ENCODE measurements around the gene VMP1.

DNA sequence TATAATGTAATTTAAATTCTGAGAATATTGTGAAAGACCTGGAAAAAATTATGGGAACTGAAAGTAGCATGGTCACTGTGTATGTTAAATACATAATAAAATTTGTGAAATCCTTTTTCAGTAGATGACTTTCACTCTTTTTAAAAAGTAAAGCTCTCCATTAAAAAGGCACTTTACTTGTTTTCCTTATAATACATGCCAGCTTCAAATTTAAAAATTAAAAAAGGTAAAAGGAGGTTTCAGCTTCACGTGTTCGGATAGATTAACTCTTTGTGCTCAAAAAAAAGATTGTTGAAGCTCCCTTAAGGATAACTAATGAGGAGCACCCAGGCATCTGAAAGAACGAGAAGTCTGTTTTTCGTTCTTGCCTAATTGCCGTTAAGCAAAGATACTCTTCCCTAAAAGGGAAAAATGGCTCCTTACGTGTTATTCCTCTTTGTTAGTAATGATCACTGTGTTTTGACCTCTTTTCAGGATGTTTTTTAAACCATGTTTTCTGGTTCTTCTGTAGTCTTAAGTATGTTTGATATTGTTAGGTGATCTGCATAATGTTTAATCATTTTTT is 97.5 kb downstream of the VMP1 start:
- TF ChIP-seq, protein P1, sequence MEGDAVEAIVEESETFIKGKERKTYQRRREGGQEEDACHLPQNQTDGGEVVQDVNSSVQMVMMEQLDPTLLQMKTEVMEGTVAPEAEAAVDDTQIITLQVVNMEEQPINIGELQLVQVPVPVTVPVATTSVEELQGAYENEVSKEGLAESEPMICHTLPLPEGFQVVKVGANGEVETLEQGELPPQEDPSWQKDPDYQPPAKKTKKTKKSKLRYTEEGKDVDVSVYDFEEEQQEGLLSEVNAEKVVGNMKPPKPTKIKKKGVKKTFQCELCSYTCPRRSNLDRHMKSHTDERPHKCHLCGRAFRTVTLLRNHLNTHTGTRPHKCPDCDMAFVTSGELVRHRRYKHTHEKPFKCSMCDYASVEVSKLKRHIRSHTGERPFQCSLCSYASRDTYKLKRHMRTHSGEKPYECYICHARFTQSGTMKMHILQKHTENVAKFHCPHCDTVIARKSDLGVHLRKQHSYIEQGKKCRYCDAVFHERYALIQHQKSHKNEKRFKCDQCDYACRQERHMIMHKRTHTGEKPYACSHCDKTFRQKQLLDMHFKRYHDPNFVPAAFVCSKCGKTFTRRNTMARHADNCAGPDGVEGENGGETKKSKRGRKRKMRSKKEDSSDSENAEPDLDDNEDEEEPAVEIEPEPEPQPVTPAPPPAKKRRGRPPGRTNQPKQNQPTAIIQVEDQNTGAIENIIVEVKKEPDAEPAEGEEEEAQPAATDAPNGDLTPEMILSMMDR (conservative IDR thresholded peaks at IDR 0.05; ENCODE audit: low read length) = no peak
- no peak for TF ChIP-seq EZH2phosphoT487 (IDR thresholded peaks at IDR 0.05; ENCODE audit: borderline replicate concordance, low read depth, low read length)

Measured in OCI-LY7 (cell line).